Measurements from ENCODE around the gene SARS1. TPM values are rescaled to one million over a fixed set of nuclear protein-coding genes. Genes with fewer than 3 reads are reported as not detected.

Gene SARS1
- total RNA-seq, 1 donor from 2014 or later, result 156 TPM

DNA sequence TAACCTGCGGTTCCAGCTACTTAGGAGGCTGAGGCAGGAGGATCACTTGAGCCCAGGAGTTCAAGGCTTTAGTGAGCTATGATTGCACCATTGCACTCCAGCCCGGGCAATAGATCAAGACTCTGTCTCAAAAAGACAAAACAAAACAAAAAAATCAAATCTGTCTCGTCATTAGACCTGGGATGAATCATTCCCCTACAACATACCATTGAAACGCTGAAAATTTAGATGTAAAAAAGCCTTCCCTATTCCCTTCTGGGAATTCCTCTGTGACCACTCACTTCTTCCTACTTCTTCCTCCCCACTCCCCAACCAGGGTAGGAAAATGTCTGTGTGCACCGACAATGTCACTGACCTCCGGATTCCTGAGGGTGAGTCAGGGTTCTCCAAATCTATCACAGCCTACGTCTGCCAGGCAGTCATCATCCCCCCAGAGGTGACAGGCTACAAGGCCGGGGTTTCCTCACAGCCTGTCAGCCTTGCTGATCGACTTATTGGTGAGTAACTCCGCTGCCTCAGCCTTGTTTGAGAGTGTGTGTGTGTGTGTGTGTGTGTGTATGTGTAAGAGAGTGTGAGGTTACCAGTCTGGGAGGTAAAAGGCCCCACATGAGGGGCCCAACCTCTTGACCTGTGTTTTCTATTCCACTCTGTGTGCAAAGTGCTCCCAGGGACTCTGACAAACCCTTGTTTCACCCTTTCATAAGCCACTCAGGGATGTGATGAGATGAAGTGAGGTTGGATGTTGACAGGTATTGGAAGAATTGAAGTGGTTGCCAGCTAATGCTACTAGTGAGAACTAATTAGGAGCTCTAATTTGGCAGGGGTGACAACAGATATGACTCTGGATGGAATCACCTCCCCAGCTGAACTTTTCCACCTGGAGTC lies 16.3 kb upstream of the SARS1 start:
- Mint-ChIP-seq H3K4me1 (peaks cover 19% of the 10 kb centered on the region), H3K4me3 (no peak overlapping the region), H3K36me3 (ENCODE audit: low read depth) (no peaks in the 10 kb centered on the region), H3K9me3 (no peaks in the 10 kb centered on the region), H3K27ac (ENCODE audit: unreplicated experiment) (peak overlapping the region; percentile 14), H3K27me3 (ENCODE audit: low read depth) (no peaks in the 10 kb centered on the region)
- no peak for DNase-seq (ENCODE audit: low read depth, low spot score)
- TF ChIP-seq, protein P1, sequence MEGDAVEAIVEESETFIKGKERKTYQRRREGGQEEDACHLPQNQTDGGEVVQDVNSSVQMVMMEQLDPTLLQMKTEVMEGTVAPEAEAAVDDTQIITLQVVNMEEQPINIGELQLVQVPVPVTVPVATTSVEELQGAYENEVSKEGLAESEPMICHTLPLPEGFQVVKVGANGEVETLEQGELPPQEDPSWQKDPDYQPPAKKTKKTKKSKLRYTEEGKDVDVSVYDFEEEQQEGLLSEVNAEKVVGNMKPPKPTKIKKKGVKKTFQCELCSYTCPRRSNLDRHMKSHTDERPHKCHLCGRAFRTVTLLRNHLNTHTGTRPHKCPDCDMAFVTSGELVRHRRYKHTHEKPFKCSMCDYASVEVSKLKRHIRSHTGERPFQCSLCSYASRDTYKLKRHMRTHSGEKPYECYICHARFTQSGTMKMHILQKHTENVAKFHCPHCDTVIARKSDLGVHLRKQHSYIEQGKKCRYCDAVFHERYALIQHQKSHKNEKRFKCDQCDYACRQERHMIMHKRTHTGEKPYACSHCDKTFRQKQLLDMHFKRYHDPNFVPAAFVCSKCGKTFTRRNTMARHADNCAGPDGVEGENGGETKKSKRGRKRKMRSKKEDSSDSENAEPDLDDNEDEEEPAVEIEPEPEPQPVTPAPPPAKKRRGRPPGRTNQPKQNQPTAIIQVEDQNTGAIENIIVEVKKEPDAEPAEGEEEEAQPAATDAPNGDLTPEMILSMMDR (conservative IDR thresholded peaks at IDR 0.05), result no peak

DNA sequence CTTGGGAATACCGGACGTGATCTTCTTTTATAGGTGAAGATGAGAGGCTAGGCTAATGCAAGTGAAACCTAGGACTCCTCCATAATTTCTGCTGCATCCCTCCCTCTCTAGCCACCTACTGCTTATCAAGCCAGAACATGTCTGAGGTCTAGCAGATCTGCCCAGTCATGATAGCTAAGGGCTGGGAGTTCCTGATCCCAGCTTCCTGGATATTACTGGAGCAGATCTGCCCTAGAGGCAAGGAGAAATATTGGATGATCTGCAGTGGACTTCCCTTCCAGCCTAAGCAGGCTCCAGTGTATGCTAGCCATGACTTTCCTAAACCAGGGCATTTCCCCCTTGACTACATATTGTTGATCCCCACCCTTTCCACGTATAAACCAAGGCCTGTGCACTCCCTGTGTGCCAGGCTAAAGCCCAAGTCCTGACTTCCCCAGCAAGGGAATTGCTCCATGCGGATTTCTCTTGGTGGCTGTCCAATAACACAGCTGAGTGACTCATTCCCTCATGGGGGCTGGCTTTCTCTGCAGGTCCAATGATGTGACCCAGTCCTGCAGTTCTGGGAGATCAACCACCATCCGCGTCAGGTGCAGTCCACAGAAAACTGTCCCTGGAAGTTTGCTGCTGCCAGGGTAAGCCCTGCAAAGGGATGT lies 15.5 kb upstream of the SARS1 start:
- Mint-ChIP-seq H3K27ac (ENCODE audit: unreplicated experiment) (no peak overlapping the region), H3K4me1 (peaks cover 19% of the 10 kb centered on the region), H3K36me3 (ENCODE audit: low read depth) (no peaks in the 10 kb centered on the region), H3K27me3 (ENCODE audit: low read depth) (no peaks in the 10 kb centered on the region), H3K4me3 (no peak overlapping the region), H3K9me3 (no peaks in the 10 kb centered on the region)
- TF ChIP-seq, protein P1 (conservative IDR thresholded peaks at IDR 0.05), result no peak
- DNase-seq (ENCODE audit: low read depth, low spot score), result no peak

DNA sequence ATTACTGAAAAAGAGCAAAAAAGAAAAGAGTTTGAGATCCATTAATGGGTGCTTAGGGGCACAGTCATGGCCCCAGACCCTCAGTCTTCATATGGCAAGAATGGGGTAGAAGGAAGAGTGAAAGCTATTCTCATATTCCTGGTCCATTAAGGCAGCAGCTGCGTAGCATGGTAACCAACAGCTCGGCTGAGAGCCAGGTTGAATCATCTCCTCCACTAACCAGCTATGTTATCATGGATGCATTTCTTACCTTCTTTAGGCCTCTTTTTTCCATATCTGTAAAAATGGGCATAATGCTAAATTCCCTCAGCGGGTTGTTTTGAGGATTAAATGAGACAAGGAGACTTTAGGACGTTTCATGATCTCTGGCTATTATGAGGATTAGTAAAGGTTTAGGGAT lies 15.0 kb upstream of the SARS1 start:
- Mint-ChIP-seq H3K36me3 (ENCODE audit: low read depth) (no peaks in the 10 kb centered on the region), H3K27me3 (ENCODE audit: low read depth) (no peaks in the 10 kb centered on the region), H3K27ac (ENCODE audit: unreplicated experiment) (no peak overlapping the region), H3K9me3 (no peaks in the 10 kb centered on the region), H3K4me3 (no peak overlapping the region), H3K4me1 (peaks cover 19% of the 10 kb centered on the region)
- no peak for DNase-seq (ENCODE audit: low read depth, low spot score)
- TF ChIP-seq, protein P1 (conservative IDR thresholded peaks at IDR 0.05), result no peak

DNA sequence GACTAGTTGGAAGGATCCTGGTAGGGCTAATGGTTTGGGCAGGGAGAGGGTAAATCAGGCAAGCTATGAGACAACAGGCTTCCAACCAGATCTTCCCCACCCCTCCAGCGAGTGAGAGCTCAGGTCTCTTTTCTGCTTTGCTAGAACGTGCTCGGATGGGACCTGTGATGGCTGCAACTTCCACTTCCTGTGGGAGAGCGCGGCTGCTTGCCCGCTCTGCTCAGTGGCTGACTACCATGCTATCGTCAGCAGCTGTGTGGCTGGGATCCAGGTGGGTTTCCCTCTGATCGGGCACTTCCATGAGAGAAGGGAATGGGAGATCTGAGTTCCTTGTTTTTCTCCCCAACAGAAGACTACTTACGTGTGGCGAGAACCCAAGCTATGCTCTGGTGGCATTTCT lies 14.0 kb upstream of the SARS1 start:
- H3K4me3 Mint-ChIP-seq, result no peak overlapping the region
- DNase-seq (ENCODE audit: low read depth, low spot score), result no peak
- H3K9me3 Mint-ChIP-seq, result no peaks in the 10 kb centered on the region
- H3K27me3 Mint-ChIP-seq (ENCODE audit: low read depth), result no peaks in the 10 kb centered on the region
- peaks cover 19% of the 10 kb centered on the region for H3K4me1 Mint-ChIP-seq
- H3K36me3 Mint-ChIP-seq (ENCODE audit: low read depth), result no peaks in the 10 kb centered on the region
- TF ChIP-seq, protein P1 (conservative IDR thresholded peaks at IDR 0.05), result no peak
- no peak overlapping the region for H3K27ac Mint-ChIP-seq (ENCODE audit: unreplicated experiment)

DNA sequence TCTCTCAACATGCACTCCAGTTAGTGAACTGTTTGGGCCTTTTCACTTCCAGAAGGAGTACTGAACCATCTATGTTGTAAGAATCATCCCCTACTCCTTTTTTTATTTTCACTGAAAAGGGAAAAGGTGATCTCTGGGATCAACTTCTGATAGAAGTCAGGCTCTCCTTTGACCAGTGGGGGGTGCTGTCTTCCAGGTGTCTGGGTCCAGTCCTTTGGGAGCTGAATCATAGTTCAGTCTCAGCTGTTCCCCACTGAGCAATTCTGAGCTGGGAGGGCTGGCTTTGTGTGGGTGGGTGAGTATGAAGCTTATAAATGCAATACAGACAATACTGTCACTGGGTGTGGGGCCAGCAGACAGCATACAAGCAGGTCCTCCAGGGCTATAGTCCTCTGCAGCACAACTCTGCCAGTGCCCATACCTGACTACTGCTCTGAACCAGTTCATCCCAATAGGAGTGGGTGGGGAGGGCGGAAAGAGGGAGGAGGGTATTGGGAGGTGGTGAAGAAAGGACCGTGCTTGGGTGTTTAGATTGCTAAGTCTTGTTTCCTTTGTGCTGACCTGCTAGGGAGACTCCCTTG lies 12.5 kb upstream of the SARS1 start:
- peak; percentile 54 for DNase-seq (ENCODE audit: low read depth, low spot score)
- H3K36me3 Mint-ChIP-seq (ENCODE audit: low read depth), result no peaks in the 10 kb centered on the region
- no peaks in the 10 kb centered on the region for H3K9me3 Mint-ChIP-seq
- H3K4me1 Mint-ChIP-seq, result peaks cover 18% of the 10 kb centered on the region
- H3K4me3 Mint-ChIP-seq, result no peak overlapping the region
- peak overlapping the region; percentile 85 for H3K27ac Mint-ChIP-seq (ENCODE audit: unreplicated experiment)
- TF ChIP-seq, protein P1 (conservative IDR thresholded peaks at IDR 0.05), result peak; percentile 66
- H3K27me3 Mint-ChIP-seq (ENCODE audit: low read depth), result no peaks in the 10 kb centered on the region
